Neuronal stem cell (in vitro differentiated cells): ENCODE results near the gene RGS6.

ENCODE experiments used
- DNase-seq: peaks from one replicate; pipeline ENCODE4 v3.0.0-alpha.2; 2013; ENCODE audit warnings: low spot score
- H2AFZ ChIP-seq: one replicate; pipeline ENCODE4 v1.6.1; 2013; ENCODE audit warnings: mild to moderate bottlenecking, low read length, inconsistent platforms
- H2AK5ac ChIP-seq: 2 replicates; pipeline ENCODE4 v1.6.1; 2013; ENCODE audit warnings: low read depth, mild to moderate bottlenecking, inconsistent platforms, low read length, moderate library complexity, mixed read lengths
- H2BK120ac ChIP-seq: 2 replicates; pipeline ENCODE4 v1.6.1; 2013; ENCODE audit warnings: low read depth, mild to moderate bottlenecking, inconsistent platforms, low read length, moderate library complexity, mixed read lengths
- H2BK12ac ChIP-seq: one replicate; pipeline ENCODE4 v1.6.1; 2013; ENCODE audit warnings: low read length, inconsistent platforms
- H2BK15ac ChIP-seq: 2 replicates; pipeline ENCODE4 v1.6.1; 2013; ENCODE audit warnings: mild to moderate bottlenecking, low read length, inconsistent platforms, mixed read lengths
- H2BK5ac ChIP-seq: one replicate; pipeline ENCODE4 v1.6.1; 2013; ENCODE audit warnings: inconsistent platforms, mild to moderate bottlenecking, low read length, moderate library complexity
- H3K14ac ChIP-seq: one replicate; pipeline ENCODE4 v1.6.1; 2013; ENCODE audit warnings: low read length, inconsistent platforms
- H3K18ac ChIP-seq: 2 replicates; pipeline ENCODE4 v1.6.1; 2013; ENCODE audit warnings: low read length, inconsistent platforms
- H3K23ac ChIP-seq: 2 replicates; pipeline ENCODE4 v1.6.1; 2013; ENCODE audit warnings: low read depth, mild to moderate bottlenecking, mixed read lengths, low read length, inconsistent platforms; ENCODE audit not compliant: poor library complexity
- H3K27ac ChIP-seq: replicated peaks from 3 replicates; pipeline ENCODE4 v1.5.1; 2013; ENCODE audit warnings: low read length, inconsistent platforms
- H3K27me3 ChIP-seq, 3 experiments: 2 replicates each; pipeline ENCODE4 v1.6.1; 2013; ENCODE audit warnings: low read length in 3 of 3, mild to moderate bottlenecking in 2 of 3, inconsistent platforms in 1 of 3, low read depth in 1 of 3, mixed read lengths in 1 of 3, moderate library complexity in 1 of 3; ENCODE audit not compliant: control insufficient read depth in 3 of 3, insufficient read depth in 3 of 3
- H3K36me3 ChIP-seq, 2 donors: replicated peaks in 1 of 2; 2 replicates each; pipeline ENCODE4 v1.6.1; 2013; ENCODE audit warnings: low read length in 2 of 2; ENCODE audit not compliant: control insufficient read depth in 2 of 2, insufficient read depth in 2 of 2
- H3K4ac ChIP-seq: 2 replicates; pipeline ENCODE4 v1.6.1; 2013; ENCODE audit warnings: inconsistent platforms, mild to moderate bottlenecking, low read length, moderate library complexity
- H3K4me1 ChIP-seq, 2 donors: 1 replicate in 1 of 2; 2 replicates in 1 of 2; pipeline ENCODE4 v1.6.1; 2013; ENCODE audit warnings: low read length in 2 of 2, low read depth in 1 of 2; ENCODE audit not compliant: control insufficient read depth in 2 of 2, insufficient read depth in 1 of 2
- H3K4me2 ChIP-seq: one replicate; pipeline ENCODE4 v1.6.1; 2013; ENCODE audit warnings: mild to moderate bottlenecking, low read length, inconsistent platforms; ENCODE audit not compliant: insufficient read depth, poor library complexity, severe bottlenecking
- H3K4me3 ChIP-seq, 2 donors: 2 replicates each; pipeline ENCODE4 v1.5.1; 2013; ENCODE audit warnings: low read length in 2 of 2, mild to moderate bottlenecking in 2 of 2, inconsistent platforms in 1 of 2, moderate library complexity in 1 of 2
- H3K79me1 ChIP-seq: one replicate; pipeline ENCODE4 v1.6.1; 2013; ENCODE audit warnings: low read depth, mild to moderate bottlenecking, inconsistent platforms, low read length, moderate library complexity
- H3K9ac ChIP-seq: one replicate; pipeline ENCODE4 v1.6.1; 2013; ENCODE audit warnings: mild to moderate bottlenecking, low read depth, low read length, inconsistent platforms; ENCODE audit not compliant: poor library complexity
- H3K9me3 ChIP-seq, 2 donors: replicated peaks in 1 of 2; 2 replicates each; pipeline versions ENCODE3 to v1.6.1; 2013; ENCODE audit warnings: low read length in 2 of 2, mild to moderate bottlenecking in 2 of 2, inconsistent platforms in 1 of 2, low read depth in 1 of 2, mixed read lengths in 1 of 2, moderate library complexity in 1 of 2; ENCODE audit not compliant: control insufficient read depth in 2 of 2, insufficient read depth in 1 of 2
- H4K8ac ChIP-seq: one replicate; pipeline ENCODE4 v1.6.1; 2013; ENCODE audit warnings: low read depth, mild to moderate bottlenecking, inconsistent platforms, low read length, moderate library complexity
- H4K91ac ChIP-seq: one replicate; pipeline ENCODE4 v1.6.1; 2013; ENCODE audit warnings: low read length, low read depth, mild to moderate bottlenecking, inconsistent platforms; ENCODE audit not compliant: poor library complexity
- WGBS, 2 donors: extraction: QIAGEN DNeasy Blood & Tissue Kit; methylation state at CpG; one replicate each; pipeline ENCODE4 v1.1.7; 2013; ENCODE audit warnings: missing lambda C conversion rate in 2 of 2, mixed read lengths in 1 of 2; ENCODE audit not compliant: insufficient read length in 2 of 2, insufficient replicate concordance in 1 of 2; ENCODE audit errors: extremely low coverage in 2 of 2; 5-methylcytosine and 5-hydroxymethylcytosine counted together

RGS6 gene

GRCh38 chr14:72060917-72061316 is 128.7 kb downstream of the RGS6 start:
- Histone ChIP-seq H3K9ac (no peak overlapping the region), H4K8ac (no peak overlapping the region), H3K79me1 (no peaks in the 10 kb centered on the region), H3K4ac (no peak overlapping the region), H3K4me1 (peaks cover 0 to 2% of the 10 kb centered on the region in 2 donors), H3K36me3 (no peaks in the 10 kb centered on the region), H3K4me3 (no peak overlapping the region), H2BK120ac (no peak overlapping the region), H2BK15ac (no peak overlapping the region), H3K9me3 (no peaks in the 10 kb centered on the region), H3K23ac (no peak overlapping the region), H3K27ac (no peak overlapping the region), H2AFZ (no peak overlapping the region), H3K4me2 (no peak overlapping the region), H3K18ac (no peak overlapping the region), H2BK12ac (no peak overlapping the region), H2AK5ac (no peak overlapping the region), H3K14ac (no peak overlapping the region), H2BK5ac (no peak overlapping the region), H4K91ac (no peak overlapping the region), H3K27me3 (no peaks in the 10 kb centered on the region)
- WGBS, 2 donors, result no CpG with 5 or more reads among the region's 1 CpG
- DNase-seq, result no peak

GRCh38 chr14:72061718-72062117 is 129.5 kb downstream of the RGS6 start:
- Histone ChIP-seq H2AK5ac (no peak overlapping the region), H3K23ac (no peak overlapping the region)

DNA sequence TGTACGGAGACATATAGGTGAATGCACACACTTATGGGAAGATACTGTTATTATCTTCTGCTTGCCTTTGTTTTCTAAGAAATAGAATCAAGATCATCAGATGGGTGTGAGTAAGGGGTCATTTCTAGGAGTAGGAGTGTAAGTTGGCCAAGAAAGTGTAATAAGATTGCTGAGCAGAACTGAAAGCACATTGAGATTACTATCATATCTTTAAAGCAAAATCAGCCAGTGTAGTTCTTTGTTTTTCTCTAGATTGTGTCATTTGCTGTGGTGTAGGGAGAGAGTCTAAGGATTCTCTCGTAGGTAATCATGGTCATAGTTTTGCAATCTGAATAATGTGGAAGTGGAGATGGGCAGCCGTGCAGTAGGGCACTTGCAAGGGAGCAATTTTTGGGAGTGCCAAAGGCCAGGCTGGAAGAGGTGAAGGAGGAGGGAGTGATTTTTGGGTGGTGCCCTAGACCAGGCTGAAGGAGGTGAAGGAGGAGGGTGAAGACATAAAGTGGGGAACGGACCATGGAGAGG is 131.6 kb downstream of the RGS6 start:
- no peaks in the 10 kb centered on the region for H3K36me3 ChIP-seq
- H2AK5ac ChIP-seq, result no peak overlapping the region
- no peak overlapping the region for H3K4ac ChIP-seq
- H4K8ac ChIP-seq, result no peak overlapping the region
- H4K91ac ChIP-seq, result no peak overlapping the region
- H2BK12ac ChIP-seq, result no peak overlapping the region
- H3K4me2 ChIP-seq, result no peak overlapping the region
- no peaks in the 10 kb centered on the region for H3K9me3 ChIP-seq
- no peaks in the 10 kb centered on the region for H3K27me3 ChIP-seq
- H2BK15ac ChIP-seq, result no peak overlapping the region
- peaks cover 0 to 2% of the 10 kb centered on the region in 2 donors for H3K4me1 ChIP-seq
- no peak overlapping the region for H2BK120ac ChIP-seq
- no peak overlapping the region for H3K23ac ChIP-seq
- H3K27ac ChIP-seq, result no peak overlapping the region
- no peak overlapping the region for H3K9ac ChIP-seq
- no peak overlapping the region for H2AFZ ChIP-seq
- no CpG with 5 or more reads among the region's 4 CpGs for WGBS, 2 donors
- H3K4me3 ChIP-seq, result no peak overlapping the region
- DNase-seq, result no peak
- no peak overlapping the region for H2BK5ac ChIP-seq
- H3K18ac ChIP-seq, result no peak overlapping the region
- H3K79me1 ChIP-seq, result no peaks in the 10 kb centered on the region
- no peak overlapping the region for H3K14ac ChIP-seq

More at GRCh38 chr14:72061718-72062117, 129.5 kb downstream of the RGS6 start:
- Histone ChIP-seq H3K4me2 (no peak overlapping the region), H4K8ac (no peak overlapping the region), H2BK5ac (no peak overlapping the region), H3K9ac (no peak overlapping the region), H2BK12ac (no peak overlapping the region), H4K91ac (no peak overlapping the region), H3K36me3 (no peaks in the 10 kb centered on the region), H3K18ac (no peak overlapping the region), H3K14ac (no peak overlapping the region), H3K9me3 (no peaks in the 10 kb centered on the region), H2BK120ac (no peak overlapping the region), H3K4me3 (no peak overlapping the region), H2AFZ (no peak overlapping the region), H3K27ac (no peak overlapping the region), H3K4me1 (peaks cover 0 to 2% of the 10 kb centered on the region in 2 donors), H3K79me1 (no peaks in the 10 kb centered on the region), H2BK15ac (no peak overlapping the region), H3K27me3 (no peaks in the 10 kb centered on the region), H3K4ac (no peak overlapping the region)
- DNase-seq, result no peak
- WGBS, 2 donors, result no CpG with 5 or more reads among the region's 1 CpG

GRCh38 chr14:72064501-72064900 is 132.3 kb downstream of the RGS6 start:
- Histone ChIP-seq H4K91ac (no peak overlapping the region), H3K9me3 (no peaks in the 10 kb centered on the region), H3K9ac (no peak overlapping the region), H3K4me1 (peaks cover 0 to 2% of the 10 kb centered on the region in 2 donors), H2BK12ac (no peak overlapping the region), H3K36me3 (no peaks in the 10 kb centered on the region), H2AK5ac (no peak overlapping the region), H3K14ac (no peak overlapping the region), H3K27ac (no peak overlapping the region), H4K8ac (no peak overlapping the region), H2BK5ac (no peak overlapping the region), H2BK120ac (no peak overlapping the region), H3K4me2 (no peak overlapping the region), H3K4me3 (no peak overlapping the region), H2AFZ (no peak overlapping the region), H3K18ac (no peak overlapping the region), H3K79me1 (no peaks in the 10 kb centered on the region), H3K23ac (no peak overlapping the region), H2BK15ac (no peak overlapping the region), H3K27me3 (no peaks in the 10 kb centered on the region), H3K4ac (no peak overlapping the region)
- DNase-seq, result no peak
- no CpG with 5 or more reads among the region's 4 CpGs for WGBS, 2 donors
